Right cardiac atrium (tissue), 5 donors: ENCODE results near the gene NDUFA11. TPM values are rescaled to one million over a fixed set of nuclear protein-coding genes. Genes with fewer than 3 reads are reported as not detected.
"Not testable (repeated sequence)": the region's sequence is repeated elsewhere in the genome, so short reads cannot be mapped to it uniquely, and the experiment has no call there.

Experiments used
- ATAC-seq, 2 donors: fragments of 200-7000 bp; cut with Tn5 transposase; one replicate each; pipeline versions ENCODE4 v1.8.0 to v1.9.1; 2020; ENCODE audit warnings: moderate library complexity in 2 of 2, mild to moderate bottlenecking in 1 of 2
- DNase-seq, 3 donors: peaks; one replicate each; pipeline ENCODE4 v3.0.0-alpha.2; 2020
- H3K27ac ChIP-seq: one replicate; pipeline ENCODE4 v1.5.1; 2013; ENCODE audit warnings: mild to moderate bottlenecking, low read length, control low read depth, moderate library complexity
- H3K27me3 ChIP-seq: one replicate; pipeline ENCODE4 v1.6.1; 2013; ENCODE audit not compliant: control insufficient read depth, insufficient read depth
- H3K4me1 ChIP-seq: one replicate; pipeline ENCODE4 v1.6.1; 2013; ENCODE audit warnings: low read length; ENCODE audit not compliant: control insufficient read depth, insufficient read depth
- H3K4me3 ChIP-seq: one replicate; pipeline ENCODE4 v1.5.1; 2013; ENCODE audit warnings: low read length, control low read depth
- H3K9me3 ChIP-seq: one replicate; pipeline ENCODE4 v1.6.1; 2013; ENCODE audit warnings: low read length; ENCODE audit not compliant: control insufficient read depth
- WGBS: extraction: QIAGEN DNeasy Blood & Tissue Kit; methylation state at CpG from one replicate; pipeline ENCODE4 v1.1.7; 2013; 5-methylcytosine and 5-hydroxymethylcytosine counted together
- intact Hi-C, 4 donors: fragments of 100-400 bp; cut with DNase I; formaldehyde crosslinking; loops; one replicate each; pipeline versions ENCODE4 v1.11.0 to v1.14.0; 2022 to 2023
- polyA plus RNA-seq: library from polyadenylated mRNA; stranded (reverse); fragments of 200-250 nt; gene quantifications from one replicate; pipeline ENCODE4 v1.2.3, GENCODE V29; 2013
- total RNA-seq, 4 donors: library from RNA; stranded (reverse); fragmentation: NEBNext Ultra II Directional; extraction: Animal tissue kit (Norgen Biotek cat#: 25700); gene quantifications; one replicate each; pipeline ENCODE4 v1.2.1, GENCODE V29; 2021
- donor health status: healthy with polysubstance abuse.
- donor health status: DM: no; HTN: yes; CAD: no.
- donor health status: DM: no; HTN: no; CAD: no.
- donor health status: DM: no; HTN: yes; CAD: no; lungs with severe emphysema.
- donor health status: DM: yes; HTN: yes; CAD: no.

Gene NDUFA11
- total and polyA plus RNA-seq, 5 donors: 515 to 1,214 (median 646) TPM

DNA sequence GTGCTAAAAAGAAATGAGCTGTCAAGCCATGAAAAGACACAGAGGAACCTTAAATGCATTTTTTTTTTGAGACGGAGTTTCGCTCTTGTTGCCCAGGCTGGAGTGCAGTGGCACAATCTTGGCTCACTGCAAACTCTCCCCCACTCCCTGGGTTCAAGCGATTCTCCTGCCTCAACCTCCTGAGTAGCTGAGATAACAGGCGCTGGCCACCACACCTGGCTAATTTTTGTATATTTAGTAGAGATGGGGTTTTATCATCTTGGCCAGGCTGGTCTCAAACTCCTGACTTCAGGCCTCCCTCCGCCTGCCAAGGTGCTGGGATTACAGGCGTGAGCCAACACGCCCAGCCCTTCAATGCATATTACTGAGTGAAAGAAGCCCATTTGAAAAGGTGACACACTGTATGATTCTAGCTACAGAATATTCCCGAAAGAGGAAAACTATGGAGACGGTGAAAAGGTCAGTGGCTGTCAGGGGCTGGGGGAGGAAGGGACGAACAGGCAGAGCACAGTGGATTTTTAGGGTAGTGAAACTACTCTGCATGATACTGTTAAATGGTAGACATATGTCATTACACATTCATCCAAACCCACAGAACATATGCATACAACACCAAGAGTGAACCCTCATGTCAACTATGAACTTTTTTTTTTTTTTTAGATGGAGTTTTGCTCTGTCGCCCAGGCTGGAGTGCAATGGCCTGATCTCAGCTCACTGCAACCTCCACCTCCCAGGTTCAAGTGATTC is 19.4 kb downstream of the NDUFA11 start:
- not testable (repeated sequence) for H3K4me3 ChIP-seq, H3K9me3 ChIP-seq, H3K27me3 ChIP-seq, DNase-seq, H3K4me1 ChIP-seq, ATAC-seq, H3K27ac ChIP-seq
- WGBS: 73% methylated on average over 11 of the region's 11 CpGs
- intact Hi-C loops: loop anchor here in 2 of 4 donors (10.0 kb wide), 1 partner anchor 59 kb away; no protein-coding TSS in a partner anchor

GRCh38 chr19:5883157-5883873 is 20.3 kb downstream of the NDUFA11 start:
- not testable (repeated sequence) for H3K27ac ChIP-seq, H3K9me3 ChIP-seq, H3K4me3 ChIP-seq, DNase-seq, H3K4me1 ChIP-seq, ATAC-seq, H3K27me3 ChIP-seq
- intact Hi-C loops: loop anchor here in 2 of 4 donors (10.0 kb wide), 1 partner anchor 59 kb away; no protein-coding TSS in a partner anchor
- 68% methylated on average over 13 of the region's 13 CpGs for WGBS

DNA sequence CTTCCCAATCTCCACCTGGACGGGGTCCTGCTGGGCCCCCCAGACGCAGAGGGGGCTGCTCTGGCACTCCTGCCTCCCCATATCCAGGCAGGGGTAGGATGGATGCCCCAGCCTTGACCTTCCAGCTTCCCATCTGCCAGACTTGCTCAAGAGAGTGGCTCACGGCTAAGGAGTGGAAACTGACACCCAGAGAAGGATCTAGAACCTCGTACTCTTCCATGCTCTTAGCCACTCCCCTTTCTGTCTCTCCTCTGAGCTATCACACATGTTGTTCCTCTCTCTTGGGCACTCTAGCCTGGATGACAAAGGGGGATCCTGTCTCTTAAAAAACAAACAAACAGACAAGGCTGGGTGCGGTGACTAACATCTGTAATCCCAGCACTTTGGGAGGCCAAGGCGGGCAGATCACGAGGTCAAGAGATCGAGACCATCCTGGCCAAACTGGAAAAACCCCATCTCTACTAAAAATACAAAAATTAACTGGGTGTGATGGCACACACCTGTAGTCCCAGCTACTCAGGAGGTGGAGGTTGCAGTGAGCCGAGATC is 21.1 kb downstream of the NDUFA11 start:
- intact Hi-C loops: loop anchor here in 2 of 4 donors (10.0 kb wide), 1 partner anchor 58 kb away; no protein-coding TSS in a partner anchor
- ATAC-seq (no peak), DNase-seq (no peak)
- Histone ChIP-seq H3K4me3 (no peak overlapping the region), H3K4me1 (no peaks in the 10 kb centered on the region), H3K9me3 (no peaks in the 10 kb centered on the region), H3K27me3 (no peaks in the 10 kb centered on the region), H3K27ac (no peak overlapping the region)
- 61% methylated on average over 9 of the region's 9 CpGs for WGBS

GRCh38 chr19:5881543-5882299 is 21.9 kb downstream of the NDUFA11 start:
- H3K27ac ChIP-seq: no peak overlapping the region
- ATAC-seq (no peak), DNase-seq (no peak)
- WGBS: 60% methylated on average over 19 of the region's 19 CpGs
- no peaks in the 10 kb centered on the region for H3K9me3 ChIP-seq
- no peak overlapping the region for H3K4me3 ChIP-seq
- H3K4me1 ChIP-seq: no peaks in the 10 kb centered on the region
- intact Hi-C loops: loop anchor here in 2 of 4 donors (10.0 kb wide), 1 partner anchor 57 kb away; no protein-coding TSS in a partner anchor
- no peaks in the 10 kb centered on the region for H3K27me3 ChIP-seq

- H3K4me1 ChIP-seq: no peaks in the 10 kb centered on the region
- ATAC-seq (peak; percentile 81 to 88), DNase-seq (peak; percentile 67 to 89 (median 87))
- 9% methylated on average over 15 of the region's 15 CpGs for WGBS
- H3K9me3 ChIP-seq: no peaks in the 10 kb centered on the region
- intact Hi-C loops: loop anchor here in 2 of 4 donors (10.0 kb wide), 1 partner anchor 56 kb away; no protein-coding TSS in a partner anchor
- no peaks in the 10 kb centered on the region for H3K27me3 ChIP-seq
- H3K4me3 ChIP-seq: no peak overlapping the region
- H3K27ac ChIP-seq: no peak overlapping the region
These were observed 22.9 kb downstream of the NDUFA11 start for GRCh38 chr19:5880604-5881078.

- DNase-seq (no peak), ATAC-seq (no peak)
- no peaks in the 10 kb centered on the region for H3K27me3 ChIP-seq
- H3K27ac ChIP-seq: no peak overlapping the region
- no peaks in the 10 kb centered on the region for H3K4me1 ChIP-seq
- intact Hi-C loops: loop anchor here in 2 of 4 donors (10.0 kb wide), 1 partner anchor 55 kb away; no protein-coding TSS in a partner anchor
- WGBS: 30% methylated on average over 6 of the region's 6 CpGs
- H3K9me3 ChIP-seq: no peaks in the 10 kb centered on the region
- no peak overlapping the region for H3K4me3 ChIP-seq
These were observed 23.4 kb downstream of the NDUFA11 start for GRCh38 chr19:5880196-5880595.

- no peak overlapping the region for H3K4me3 ChIP-seq
- no peak overlapping the region for H3K27ac ChIP-seq
- DNase-seq (no peak), ATAC-seq (no peak)
- no peaks in the 10 kb centered on the region for H3K9me3 ChIP-seq
- no peaks in the 10 kb centered on the region for H3K4me1 ChIP-seq
- H3K27me3 ChIP-seq: no peaks in the 10 kb centered on the region
- WGBS: 74% methylated on average over 9 of the region's 9 CpGs
- intact Hi-C loops: no loop called here
These were observed 25.7 kb downstream of the NDUFA11 start for GRCh38 chr19:5877882-5878281.

DNA sequence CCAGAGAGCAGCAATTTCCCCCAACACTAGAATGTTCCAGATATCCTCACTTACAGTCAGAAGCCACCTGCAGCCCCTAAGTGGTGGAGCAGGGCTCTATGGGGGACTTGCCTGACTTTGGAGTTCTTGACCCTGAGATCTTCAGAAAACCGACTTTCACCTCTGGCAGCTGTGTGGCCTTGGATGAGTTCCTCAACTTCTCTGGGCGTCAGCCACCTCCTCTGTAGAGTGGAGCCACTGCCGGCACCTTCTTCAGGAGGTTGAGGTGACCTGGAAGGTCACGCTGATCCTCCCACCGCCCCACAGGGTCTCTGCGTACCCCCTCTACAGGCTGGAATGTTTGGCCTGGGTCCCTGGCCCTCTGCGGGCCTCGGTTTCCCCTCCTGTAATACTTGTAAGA is 26.2 kb downstream of the NDUFA11 start:
- Histone ChIP-seq H3K9me3 (no peaks in the 10 kb centered on the region), H3K27ac (no peak overlapping the region), H3K4me1 (no peaks in the 10 kb centered on the region), H3K27me3 (no peaks in the 10 kb centered on the region), H3K4me3 (no peak overlapping the region)
- intact Hi-C loops: no loop called here
- 83% methylated on average over 8 of the region's 8 CpGs for WGBS
- DNase-seq: no peak
- no peak for ATAC-seq

GRCh38 chr19:5874496-5874895 is 29.1 kb downstream of the NDUFA11 start:
- intact Hi-C loops, H3K4me3 ChIP-seq, H3K4me1 ChIP-seq, H3K27ac ChIP-seq, ATAC-seq, H3K27me3 ChIP-seq, H3K9me3 ChIP-seq: not testable (repeated sequence)
- peak in 1 of 3 donors; percentile 19 for DNase-seq
- 87% methylated on average over 7 of the region's 7 CpGs for WGBS

GRCh38 chr19:5873617-5874199 is 29.9 kb downstream of the NDUFA11 start:
- WGBS: 88% methylated on average over 12 of the region's 12 CpGs
- no peak overlapping the region for H3K27ac ChIP-seq
- DNase-seq: peak in 1 of 3 donors; percentile 24
- no peaks in the 10 kb centered on the region for H3K4me1 ChIP-seq
- no peak overlapping the region for H3K4me3 ChIP-seq
- intact Hi-C loops: no loop called here
- peak in 1 of 2 donors; percentile 10 for ATAC-seq
- H3K27me3 ChIP-seq: no peaks in the 10 kb centered on the region
- no peaks in the 10 kb centered on the region for H3K9me3 ChIP-seq
